Stimulated activated CD4-positive, alpha-beta T cell treated with anti-CD3 and anti-CD28 coated beads, Interleukin-4, amount 100 ng/mL, for 1 hour (primary cell): ENCODE results near the gene RTP5.
"Not testable (repeated sequence)": the region's sequence is repeated elsewhere in the genome, so short reads cannot be mapped to it uniquely, and the experiment has no call there.

ENCODE experiments used
- DNase-seq: peaks from one replicate; pipeline ENCODE4 v3.0.0-alpha.2; 2020

The RTP5 gene

DNA sequence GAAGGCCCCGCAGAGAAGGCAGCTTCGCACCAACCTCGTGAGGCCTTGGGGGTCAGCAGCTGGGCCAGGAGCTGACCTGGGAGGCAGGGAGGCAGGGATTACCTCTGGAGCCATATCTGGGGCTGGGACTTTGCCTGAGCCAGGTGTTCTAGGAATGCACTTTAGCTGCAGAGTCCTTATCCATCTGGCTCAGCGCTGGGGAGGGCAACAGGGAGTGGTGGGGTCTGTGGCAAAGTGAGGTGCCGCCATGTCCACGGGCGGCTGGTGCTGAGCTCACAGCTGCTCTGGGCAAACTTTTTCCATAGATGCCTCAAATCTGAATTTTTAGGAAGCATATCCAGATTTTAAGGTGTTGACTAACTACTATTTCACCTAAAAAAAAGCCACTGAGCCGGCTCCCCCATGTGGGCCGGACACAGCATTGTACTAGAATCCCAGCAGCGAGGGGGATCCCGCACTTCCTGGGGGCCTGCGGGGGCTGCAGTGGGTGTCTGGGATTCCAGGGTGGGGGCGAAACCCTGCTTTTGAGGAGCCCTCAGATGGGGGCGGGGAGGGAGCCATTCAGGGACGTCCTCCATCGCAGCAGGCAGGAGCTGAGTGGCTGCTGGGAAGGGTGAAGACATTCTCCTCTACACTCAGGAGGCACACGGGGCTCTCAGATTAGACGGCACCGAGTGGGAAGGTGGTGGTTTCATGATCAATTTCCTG, 34.6 kb downstream of the RTP5 start:
- no peak for DNase-seq

DNA sequence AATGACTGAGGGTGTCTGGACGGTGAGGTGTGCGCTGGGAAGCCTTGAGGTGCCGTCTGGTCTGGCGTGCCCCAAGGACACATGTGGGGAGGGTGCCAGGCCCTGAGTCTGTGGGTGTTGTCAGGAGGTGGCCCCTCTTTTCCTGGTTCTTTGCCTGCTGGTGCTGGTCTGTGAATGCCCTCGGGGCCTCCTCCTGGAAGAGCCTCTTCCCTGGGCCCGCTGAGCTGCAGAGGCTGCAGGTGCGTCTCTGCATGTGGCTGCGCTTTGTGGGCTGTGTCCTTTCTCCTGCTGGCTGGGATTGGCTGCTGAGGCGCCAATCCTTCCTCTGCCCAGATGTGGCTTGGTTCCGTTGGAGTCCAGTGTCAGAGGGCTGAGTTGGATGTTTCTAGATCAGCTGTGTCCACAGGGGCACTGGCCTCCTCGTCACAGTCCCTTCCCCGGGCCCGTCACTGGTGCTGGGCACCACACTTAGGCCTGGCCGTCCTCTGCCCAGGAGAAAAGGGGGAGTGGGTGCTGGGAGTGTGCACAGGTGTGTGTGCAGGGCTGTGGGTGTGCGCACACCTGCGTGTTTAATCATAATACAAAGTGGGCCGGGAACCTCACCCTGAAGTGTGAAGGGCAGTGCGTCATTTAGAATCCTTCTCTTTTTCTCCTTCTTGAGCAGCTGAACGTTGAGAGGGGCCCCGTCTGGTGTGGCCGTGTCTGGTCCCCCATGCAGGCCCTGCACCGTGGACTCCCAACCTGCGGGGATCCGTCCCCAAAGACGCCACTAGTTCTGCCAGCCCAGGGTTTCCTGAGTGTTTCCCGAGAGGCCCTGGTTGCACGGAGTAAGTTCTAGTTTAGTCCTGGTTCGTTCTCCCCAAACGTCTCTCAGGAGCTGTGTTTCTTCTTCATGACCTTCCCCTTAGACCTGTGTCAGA, 35.5 kb downstream of the RTP5 start:
- no peak for DNase-seq

DNA sequence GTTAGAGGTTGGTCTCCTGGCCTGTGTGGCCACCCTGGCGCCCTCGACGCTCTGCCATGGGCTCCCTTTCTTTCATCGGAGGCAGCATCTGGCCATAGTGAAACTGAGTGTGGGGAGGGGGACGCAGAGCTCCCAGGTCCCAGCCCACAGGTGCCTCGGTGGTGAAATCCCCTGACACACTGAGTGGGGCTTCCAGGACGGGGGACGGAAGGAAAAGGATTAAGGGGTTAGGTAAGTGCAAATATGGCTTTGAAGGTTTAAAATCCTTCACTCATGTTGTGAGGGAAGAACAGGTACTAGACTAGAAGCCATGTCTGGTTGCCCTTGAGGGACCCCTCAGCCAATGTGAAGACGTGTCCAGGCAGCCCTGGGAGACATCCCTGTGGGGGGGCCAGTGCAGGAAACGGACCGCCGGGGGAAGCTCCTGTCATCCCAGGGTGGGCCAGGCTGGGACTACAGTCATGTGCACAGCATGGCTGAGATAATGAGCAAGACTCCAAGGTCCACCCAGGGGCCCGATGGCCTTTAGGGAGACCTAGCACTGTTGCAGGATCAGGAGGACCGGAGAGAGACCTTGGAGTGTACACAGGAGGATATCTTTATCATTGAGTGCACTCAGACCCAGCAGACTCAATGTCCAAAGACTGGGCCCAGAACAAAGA, 36.3 kb downstream of the RTP5 start:
- DNase-seq, result no peak

GRCh38 chr2:241906378-241906770, 36.8 kb downstream of the RTP5 start:
- DNase-seq, result not testable (repeated sequence)

- no peak for DNase-seq
Observed at GRCh38 chr2:241906826-241907570, 37.5 kb downstream of the RTP5 start.

DNA sequence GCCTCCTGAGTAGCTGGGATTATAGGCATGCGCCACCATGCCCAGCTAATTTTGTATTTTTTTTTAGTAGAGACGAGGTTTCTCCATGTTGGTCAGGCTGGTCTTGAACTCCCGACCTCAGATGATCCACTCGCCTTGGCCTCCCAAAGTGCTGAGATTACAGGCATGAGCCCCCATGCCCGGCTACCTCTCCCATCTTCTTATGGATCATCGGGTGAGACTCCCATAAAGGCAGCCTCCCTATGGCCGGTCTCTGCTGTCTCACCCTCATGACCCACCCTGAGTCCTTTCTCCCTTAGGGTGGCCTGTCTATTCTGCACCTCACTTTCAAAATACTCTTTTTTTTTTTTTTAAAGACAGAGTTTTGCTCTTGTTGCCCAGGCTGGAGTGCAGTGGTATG, 38.3 kb downstream of the RTP5 start:
- not testable (repeated sequence) for DNase-seq

DNA sequence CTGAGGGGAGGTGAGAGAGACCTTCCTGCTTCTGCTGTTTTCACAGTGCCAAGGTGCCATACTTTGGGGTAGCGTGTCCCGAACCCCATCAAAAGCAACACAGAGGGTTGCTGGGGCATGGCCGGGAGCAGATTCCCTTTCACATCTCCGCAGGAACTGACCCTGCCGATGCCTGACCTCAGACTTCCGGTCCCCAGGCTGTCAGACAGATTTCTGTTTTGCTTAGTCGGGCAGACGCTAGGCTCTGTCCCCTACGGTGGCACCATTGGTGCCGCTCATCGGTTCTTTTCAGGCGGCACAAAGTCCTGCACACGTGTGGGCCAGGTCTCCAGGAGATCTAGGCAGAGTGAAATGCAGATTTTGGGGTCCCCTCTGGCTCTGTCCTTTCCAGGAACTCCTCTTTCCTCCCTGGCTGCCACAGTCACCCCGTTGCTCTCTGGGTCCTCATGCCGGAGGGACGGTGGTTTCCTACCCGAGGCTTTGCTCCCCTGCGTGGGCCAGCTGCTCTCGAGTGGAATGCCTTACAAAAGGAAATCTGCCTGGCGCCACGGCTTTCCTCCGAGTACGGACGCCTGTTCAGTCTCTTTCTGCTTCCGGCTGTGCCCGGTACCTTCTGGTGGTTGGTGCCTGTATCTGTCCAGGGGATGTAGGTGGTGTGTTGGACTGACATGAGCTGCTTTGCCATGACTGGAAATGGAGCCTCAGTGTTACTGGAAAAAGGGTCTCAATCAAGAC, 39.3 kb downstream of the RTP5 start:
- DNase-seq, result no peak

DNA sequence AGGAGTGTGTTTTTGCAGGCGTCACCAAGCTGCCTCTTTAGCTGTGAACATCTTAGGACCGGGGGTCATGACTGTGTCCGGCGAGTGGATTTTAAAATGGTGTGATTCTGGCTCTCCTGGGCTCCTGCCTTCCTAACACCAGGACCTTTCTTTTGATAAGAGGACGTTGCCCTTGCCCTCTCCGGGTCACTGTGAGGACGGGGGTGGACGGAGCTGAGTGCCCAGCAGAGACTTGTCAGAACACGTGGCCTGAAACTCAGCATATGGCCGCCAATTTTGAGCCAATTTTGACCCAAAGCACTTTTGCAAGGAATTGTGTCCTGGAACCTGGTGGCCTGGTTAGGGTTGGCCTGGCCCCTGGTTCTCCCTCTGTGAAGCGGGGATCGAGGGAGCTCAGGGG, 40.2 kb downstream of the RTP5 start:
- no peak for DNase-seq

GRCh38 chr2:241910604-241911520, 41.3 kb downstream of the RTP5 start:
- no peak for DNase-seq

- DNase-seq, result no peak
Observed at GRCh38 chr2:241911551-241911950, 42.0 kb downstream of the RTP5 start.

DNA sequence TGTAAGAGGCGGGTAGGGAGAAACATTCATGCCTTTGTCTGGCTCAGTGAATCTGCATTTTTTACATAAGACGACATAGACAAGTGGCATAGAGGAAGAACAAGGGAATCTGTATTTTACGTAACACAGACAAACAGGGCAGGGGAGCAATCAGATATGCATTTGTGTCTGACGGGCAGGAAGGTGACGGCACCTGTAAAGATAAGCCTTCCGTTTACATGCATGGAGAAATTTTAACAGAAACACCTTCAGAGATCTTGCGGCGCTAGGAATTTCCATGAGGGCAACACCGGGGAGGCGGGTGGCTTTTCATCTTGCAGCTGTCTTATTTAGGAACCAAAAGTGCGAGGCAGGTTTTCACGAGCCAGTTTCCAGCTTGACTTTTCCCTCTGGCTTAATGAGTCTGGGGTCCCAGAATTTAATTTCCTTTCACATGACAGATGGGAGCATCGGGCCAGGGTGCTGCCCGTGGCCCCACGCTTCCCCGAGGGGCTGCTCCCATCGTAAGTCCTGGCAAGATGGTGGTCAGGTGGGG, 42.6 kb downstream of the RTP5 start:
- no peak for DNase-seq

- no peak for DNase-seq
Observed at GRCh38 chr2:241913703-241914102, 44.2 kb downstream of the RTP5 start.

- no peak for DNase-seq
Observed at GRCh38 chr2:241914542-241914941, 45.0 kb downstream of the RTP5 start.

GRCh38 chr2:241921631-241922030, 52.1 kb downstream of the RTP5 start:
- DNase-seq, result not testable (repeated sequence)

DNA sequence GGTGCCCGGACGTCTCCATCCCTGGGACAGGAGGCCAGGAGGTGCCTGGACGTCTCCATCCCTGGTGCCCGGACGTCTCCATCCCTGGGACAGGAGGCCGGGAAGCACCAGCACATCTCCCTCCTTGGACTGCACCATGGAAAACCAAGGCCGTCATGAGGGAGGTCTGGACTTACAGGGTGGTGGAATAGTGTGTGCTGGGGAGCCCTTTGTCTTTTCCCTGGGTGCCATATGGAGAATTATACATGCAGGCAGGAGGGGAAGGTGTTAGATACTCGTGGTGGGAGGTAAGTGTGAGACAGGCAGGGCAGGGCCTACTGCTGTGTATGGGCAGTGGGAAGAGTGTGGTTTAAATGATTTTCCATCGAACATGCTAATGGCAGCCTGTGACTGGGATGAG, 52.9 kb downstream of the RTP5 start:
- no peak for DNase-seq

GRCh38 chr2:241922816-241923601, 53.5 kb downstream of the RTP5 start:
- not testable (repeated sequence) for DNase-seq
